HG02623 (cell line): Measurements from ENCODE around the gene ACOT8.
"Not testable (repeated sequence)": the region's sequence is repeated elsewhere in the genome, so short reads cannot be mapped to it uniquely, and the experiment has no call there.

Experiments
- ATAC-seq: cut with Tn5 transposase; IDR thresholded peaks from one replicate; pipeline ENCODE4 v1.9.1; 2021; ENCODE audit warnings: moderate library complexity; ENCODE audit not compliant: unreplicated experiment

ACOT8 gene

DNA sequence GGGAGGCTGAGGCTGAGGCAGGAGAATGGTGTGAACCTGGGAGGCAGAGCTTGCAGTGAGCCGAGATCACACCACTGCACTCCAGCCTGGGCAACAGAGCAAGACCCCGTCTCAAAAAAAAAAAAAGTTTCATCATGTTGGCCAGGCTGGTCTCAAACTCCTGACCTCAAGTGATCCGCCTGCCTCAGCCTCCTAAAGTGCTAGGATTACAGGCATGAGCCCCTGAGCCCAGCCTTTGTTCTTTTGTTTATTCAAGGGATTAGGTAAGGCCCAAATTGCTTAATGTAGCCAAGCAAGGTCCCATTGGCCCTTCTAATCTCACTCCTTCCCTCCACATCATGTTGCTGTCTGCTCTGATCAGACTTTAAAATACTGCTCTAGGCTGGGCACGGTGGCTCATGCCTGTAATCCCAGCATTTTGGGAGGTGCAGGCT, 27.5 kb downstream of the ACOT8 start:
- ATAC-seq: not testable (repeated sequence)

DNA sequence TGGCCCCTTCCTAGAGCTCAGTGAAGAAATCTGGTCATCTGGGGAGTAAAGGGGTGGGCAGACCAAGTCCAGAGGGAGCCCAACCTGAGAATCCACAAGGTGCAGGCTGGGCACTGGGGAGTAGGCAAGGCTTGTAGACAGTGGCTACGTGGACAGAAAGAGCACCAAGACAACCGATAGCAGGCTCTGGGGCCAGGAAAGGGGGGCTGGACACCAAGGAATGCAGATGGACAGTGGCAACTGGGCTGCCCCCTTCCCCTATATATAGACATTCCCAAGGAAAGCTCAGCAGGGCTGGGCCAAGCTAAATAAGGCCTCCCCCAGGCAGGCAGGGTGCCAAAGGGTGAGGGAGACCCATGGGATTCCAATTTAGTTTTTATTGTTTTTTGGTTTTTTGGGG, 28.6 kb downstream of the ACOT8 start:
- no peak for ATAC-seq

- ATAC-seq: no peak
Observed at GRCh38 chr20:45827712-45828111, 29.5 kb downstream of the ACOT8 start.

DNA sequence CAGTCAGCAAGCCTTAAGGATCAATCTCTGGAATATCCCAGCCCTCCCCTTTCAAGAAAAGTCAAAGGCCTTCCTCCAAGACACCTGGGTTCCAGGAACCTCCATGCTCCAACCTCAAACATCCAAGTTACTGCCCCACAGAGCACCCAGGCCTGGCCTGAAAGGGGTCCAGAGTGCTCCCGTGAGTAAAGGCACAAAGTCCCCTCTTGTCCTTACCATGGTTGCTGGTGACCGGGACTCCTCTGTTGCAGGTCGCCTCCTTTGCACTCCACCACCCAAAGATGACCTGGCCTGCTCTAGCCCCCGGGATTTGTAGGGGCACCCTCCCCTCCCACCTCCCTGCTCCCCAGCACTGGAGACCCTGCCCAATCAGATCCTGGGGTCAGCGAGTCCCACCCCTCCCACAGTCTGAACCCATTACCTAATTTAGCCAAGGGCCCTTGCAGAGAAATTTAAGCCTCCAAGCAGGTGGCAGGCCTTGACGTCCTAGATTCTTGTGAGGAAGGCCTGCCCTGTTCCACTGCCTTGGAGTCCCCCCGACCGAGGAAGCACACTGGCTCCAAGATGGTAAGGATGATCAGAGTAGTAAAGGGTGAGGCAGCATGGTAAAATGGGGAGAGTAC, 30.1 kb downstream of the ACOT8 start, which contains the start of gene TNNC2:
TNNC2 (minus strand) TSS at position 283 of the 623 bp plus-strand sequence; CDS start at position 219, 64 bp downstream.
- no peak for ATAC-seq

DNA sequence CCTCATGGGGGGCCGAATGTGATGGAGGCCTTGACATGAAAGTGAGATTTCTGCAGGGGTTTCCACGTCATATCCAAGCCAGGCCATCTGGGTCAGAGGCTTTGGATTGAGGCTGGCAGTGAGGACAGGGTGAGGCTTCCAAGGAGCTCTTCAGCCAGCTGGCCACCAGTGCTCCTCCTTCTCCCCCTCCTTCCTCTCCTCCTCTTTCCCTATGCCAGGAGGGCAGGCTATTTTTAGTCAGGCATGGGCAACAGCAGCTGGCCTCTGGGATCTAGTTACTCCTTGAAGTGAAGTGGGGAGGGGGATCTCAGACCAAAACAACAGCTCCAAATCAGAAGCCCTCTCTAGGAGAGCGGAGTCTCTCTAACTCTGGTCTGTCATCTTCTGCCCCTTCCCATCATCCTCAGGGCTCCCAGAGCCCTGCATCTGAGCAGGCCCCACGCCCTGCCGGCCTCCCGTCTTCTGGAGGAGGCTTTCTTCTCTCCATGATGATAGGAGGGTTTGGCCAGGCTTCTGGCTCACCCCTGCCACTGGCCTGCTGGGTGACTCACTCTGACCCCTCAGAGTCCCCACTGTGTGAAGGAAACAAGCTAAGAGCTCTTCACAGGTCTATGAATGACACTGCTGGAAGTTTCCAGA, 30.7 kb downstream of the ACOT8 start:
- no peak for ATAC-seq

- no peak for ATAC-seq
Observed at GRCh38 chr20:45823949-45824835, 33.0 kb downstream of the ACOT8 start.

- no peak for ATAC-seq
Observed at GRCh38 chr20:45822857-45823256, 34.3 kb downstream of the ACOT8 start.

DNA sequence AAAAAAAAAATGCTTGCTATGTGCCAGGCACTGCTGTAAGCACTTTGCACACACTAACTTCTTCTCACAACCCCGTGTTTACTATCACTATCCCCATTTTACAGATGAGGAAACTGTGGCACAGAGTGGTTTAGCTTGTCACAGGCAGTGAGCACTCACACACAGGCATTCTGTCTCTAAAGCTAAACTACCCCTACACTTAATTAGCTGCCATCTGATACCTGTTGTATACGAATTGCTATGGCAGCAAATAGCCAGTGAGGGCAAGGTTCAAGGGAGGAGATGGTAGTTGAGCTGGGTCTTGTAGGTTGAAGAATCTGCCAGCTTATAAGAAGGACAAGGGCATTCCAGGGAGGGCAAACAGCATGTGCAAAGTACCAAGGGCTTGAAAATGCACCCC, 35.2 kb downstream of the ACOT8 start:
- ATAC-seq: no peak

DNA sequence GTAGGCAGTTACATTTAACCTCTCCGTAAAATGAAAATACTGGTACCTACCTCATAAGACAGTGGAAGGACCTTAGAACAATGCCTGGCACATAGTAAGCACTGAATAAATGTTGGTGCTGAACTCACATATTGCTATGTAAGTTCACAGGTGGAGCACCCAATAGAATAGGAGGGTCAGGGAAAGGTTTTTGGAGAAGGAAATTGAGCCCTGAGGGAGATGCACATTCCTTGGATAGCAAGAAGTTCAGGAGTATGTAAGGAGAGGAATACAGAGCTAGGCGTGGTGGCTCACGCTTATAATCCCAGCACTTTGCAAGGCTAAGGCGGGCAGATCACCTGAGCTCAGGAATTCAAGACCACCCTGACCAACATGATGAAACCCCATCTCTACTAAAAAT, 37.7 kb downstream of the ACOT8 start:
- no peak for ATAC-seq

GRCh38 chr20:45818239-45818638, 39.0 kb downstream of the ACOT8 start:
- ATAC-seq: no peak

- ATAC-seq: no peak
Observed at GRCh38 chr20:45817376-45818194, 39.6 kb downstream of the ACOT8 start.

GRCh38 chr20:45816951-45817350, 40.2 kb downstream of the ACOT8 start:
- ATAC-seq: no peak

GRCh38 chr20:45814314-45814713, 42.9 kb downstream of the ACOT8 start:
- no peak for ATAC-seq

GRCh38 chr20:45813489-45813888, 43.7 kb downstream of the ACOT8 start:
- no peak for ATAC-seq

GRCh38 chr20:45813006-45813340, 44.2 kb downstream of the ACOT8 start:
- ATAC-seq: no peak

- peak; percentile 98 for ATAC-seq
Observed at GRCh38 chr20:45812157-45813005, 44.8 kb downstream of the ACOT8 start, which contains the start of gene UBE2C. TSS of gene UBE2C (plus strand) at chr20:45812644. CDS start at chr20:45812696, 52 bp downstream.

DNA sequence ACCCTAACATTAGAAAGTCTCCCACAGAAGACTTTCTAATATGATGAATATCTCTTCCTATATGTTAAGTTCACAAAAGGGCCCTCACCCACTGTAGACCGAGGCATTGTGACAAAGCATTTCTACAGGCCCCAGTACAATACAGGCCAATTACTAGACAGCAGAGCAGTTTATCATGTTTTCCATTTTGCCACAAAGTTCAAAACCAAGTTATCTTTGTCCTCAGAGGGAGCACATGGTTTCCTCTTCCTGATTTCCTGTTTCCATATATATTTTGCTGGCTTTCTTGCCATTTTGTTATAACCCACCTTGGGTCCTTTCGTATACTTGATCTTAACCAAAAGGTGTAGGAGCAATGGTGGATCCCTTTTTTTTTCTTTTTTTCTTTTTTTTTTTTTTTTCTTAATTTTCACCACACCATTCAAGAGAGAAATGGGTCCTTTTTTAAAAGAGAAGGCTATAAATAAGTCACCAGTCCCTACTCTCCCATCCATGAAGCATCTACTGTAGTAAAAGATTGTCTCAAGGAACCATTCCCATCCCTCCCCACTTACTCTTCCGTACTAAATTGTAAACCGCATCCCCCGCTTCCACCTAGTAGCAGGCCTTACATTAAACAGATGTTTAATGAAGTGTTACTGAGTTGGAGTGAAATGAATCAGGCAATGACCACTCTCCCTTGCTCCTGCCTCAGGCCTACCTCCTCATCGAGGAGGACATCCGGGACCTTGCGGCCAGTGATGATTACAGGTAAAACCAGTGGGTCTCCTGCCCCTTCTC, 46.8 kb downstream of the ACOT8 start:
- no peak for ATAC-seq

DNA sequence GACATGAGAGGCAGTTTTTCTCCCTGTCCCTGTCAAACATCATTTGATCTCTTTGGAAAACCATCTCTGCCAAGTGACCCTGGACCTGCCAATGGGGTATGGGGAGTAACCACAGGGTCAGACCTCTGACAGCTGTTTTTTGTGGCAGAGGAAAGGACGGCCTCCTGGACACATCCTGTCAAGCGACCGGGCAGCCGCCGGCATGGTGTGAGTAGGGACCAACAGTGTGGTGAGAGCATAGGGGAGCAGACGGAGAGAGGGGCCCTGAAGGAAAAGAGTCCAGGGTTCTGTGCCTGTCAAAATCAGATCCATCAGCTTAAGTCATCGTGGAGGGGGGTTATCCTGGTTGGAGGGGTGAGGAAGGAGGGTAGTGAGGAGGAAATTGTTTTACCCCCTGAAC, 55.3 kb downstream of the ACOT8 start:
- no peak for ATAC-seq

- no peak for ATAC-seq
Observed at GRCh38 chr20:45798935-45799642, 58.1 kb downstream of the ACOT8 start.
